NCI-H226 (cell line): Measurements from ENCODE around the gene EGR2.
"Not testable (repeated sequence)": the region's sequence is repeated elsewhere in the genome, so short reads cannot be mapped to it uniquely, and the experiment has no call there.

Experiments
- DNase-seq: peaks from one replicate; pipeline ENCODE4 v3.0.0-alpha.2; 2015

The EGR2 gene

DNA sequence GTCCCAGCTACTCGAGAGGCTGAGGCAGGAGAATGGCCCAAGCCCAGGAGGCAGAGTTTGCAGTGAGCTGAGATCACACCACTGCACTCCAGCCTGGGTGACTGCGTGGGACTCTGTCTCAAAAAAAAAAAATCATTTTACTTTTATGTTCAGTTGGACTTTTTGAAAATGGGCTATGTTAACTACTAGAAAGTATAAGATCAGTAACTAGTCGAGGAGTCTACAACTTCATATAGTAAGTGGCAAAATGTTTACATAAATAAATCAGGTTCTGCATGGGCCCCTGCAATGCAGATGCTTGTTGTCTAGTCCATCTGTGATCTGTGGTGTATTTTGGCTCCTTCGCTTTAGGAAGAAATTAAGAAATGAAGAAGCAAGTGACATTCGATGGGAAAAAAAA, 23.9 kb downstream of the EGR2 start:
- DNase-seq, result no peak

DNA sequence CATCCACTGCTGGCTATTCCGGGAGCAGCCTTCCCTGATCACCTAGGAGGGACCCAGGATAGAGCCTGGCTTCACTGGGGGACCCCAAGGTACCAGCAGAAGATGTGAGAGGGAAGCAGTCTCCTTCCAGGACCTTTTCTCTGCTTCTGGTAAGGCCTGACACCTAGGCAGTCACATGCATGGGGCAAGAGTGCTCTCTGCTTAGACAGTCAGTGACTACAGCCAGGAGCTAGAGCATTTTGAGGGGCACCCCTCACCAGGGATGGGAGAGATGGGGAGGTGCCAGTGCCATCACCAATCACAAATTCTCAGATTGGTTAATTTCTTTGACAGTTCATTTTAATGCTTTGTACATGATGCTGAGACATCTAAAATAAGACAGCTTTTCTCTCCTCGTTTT, 25.6 kb downstream of the EGR2 start:
- DNase-seq, result no peak

DNA sequence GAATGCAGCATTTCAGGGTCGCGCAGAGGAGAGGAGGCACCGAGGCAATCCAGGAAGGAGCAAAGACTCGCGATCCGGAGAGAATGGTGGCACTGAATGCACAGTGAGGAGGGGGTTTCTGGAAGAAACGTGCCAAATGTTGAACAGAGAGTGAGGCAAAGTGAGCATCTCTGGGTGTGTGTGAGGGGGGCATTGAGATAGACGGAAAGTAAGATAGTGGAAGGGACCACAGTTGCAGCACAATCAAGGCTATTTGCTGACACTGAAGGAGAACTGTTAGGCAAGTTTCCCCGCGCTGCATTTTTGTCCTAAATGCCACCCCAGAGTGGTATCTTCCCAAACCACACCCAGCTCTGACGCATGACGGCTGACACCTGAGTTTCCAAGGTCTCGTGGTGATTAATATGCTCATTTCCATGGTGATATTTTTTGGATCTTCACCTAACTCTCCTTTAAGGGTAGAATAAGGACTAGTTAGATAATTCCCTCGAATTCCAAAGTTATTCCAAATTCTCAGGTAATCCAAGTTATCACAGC, 26.1 kb downstream of the EGR2 start:
- DNase-seq, result no peak

DNA sequence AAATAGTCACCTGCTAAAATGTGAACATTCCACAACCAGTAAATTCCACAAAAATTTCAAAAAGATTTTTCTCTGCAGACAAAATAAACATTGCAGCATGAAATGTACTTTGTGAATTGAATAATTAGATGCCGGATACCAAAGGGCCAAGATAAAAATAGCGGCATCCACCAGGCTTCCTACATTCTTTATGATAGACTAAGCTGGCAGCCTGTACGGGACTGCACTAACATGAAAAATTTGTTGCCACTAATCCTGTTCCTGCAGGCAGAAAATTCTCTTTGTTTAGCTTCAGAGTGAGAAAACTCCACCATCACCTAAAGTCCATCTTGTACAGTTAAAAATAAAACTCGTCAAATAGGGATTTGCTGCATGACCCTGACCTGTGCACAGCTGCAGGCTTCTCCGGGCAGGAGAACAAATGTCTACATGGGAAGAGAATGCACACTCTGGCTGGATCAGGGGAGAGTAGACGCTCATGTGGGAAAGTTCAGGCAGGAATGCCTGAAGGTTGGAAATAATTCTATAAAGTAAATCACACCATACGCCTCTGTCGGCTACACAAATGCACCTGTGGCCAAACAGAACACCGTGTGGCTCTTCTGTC, 27.2 kb downstream of the EGR2 start:
- no peak for DNase-seq

DNA sequence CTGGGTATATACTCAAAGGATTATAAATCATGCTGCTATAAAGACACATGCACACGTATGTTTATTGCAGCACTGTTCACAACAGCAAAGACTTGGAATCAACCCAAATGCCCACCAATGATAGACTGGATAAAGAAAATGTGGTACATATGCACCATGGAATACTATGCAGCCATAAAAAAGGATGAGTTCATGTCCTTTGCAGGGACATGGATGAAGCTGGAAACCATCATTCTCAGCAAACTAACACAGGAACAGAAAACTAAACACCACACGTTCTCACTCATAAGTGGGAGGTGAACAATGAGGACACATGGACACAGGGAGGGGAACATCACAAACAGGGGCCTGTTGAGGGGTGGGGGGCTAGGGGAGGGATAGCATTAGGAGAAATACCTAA, 27.9 kb downstream of the EGR2 start:
- not testable (repeated sequence) for DNase-seq

DNA sequence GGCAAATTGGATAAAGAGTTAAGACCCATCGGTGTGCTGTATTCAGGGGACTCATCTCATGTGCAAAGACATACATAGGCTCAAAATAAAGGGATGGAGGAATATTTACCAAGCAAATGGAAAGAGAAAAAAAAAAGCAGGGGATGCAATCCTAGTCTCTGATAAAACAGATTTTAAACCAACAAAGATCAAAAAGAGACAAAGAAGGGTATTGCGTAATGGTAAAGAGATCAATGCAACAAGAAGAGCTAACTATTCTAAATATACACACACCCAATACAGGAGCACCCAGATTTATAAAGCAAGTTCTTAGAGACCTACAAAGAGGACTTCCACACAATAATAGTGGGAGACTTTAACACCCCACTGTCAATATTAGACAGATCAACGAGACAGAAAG, 31.6 kb downstream of the EGR2 start:
- not testable (repeated sequence) for DNase-seq

DNA sequence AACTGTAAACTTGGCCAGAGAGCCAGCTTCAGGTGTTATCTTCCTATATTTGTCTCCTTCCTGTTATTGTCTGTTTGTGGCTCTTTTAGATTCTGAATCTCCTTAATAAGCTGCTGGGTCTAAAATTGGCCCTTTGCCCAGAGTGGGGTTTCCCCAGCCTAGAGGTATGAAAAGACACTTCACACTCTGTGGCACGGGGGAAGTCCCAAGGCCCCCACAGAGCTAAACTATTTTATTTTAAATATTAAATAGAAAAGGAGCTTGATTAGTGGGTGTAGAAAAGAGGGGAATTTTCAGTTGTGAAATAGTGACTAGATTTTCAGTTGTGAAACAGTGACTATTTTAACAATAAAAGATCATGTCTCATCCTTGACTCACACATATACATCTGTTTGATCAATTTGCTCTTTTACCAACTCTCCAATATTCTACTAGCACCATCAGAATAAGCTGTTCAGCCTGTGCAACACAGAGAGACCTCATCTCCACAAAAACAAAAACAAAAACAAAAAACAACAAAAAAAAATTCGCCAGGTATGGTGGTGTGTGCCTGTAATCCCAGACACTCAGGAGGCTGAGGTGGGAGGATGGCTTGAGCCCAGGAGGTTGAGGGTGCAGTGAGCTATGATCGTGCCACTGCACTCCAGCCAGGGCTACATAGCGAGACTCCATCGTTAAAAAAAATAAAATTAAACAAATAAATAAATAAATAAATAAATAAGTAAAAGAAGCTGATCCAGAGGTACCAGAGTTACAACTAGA, 36.5 kb downstream of the EGR2 start:
- peak; percentile 45 for DNase-seq

DNA sequence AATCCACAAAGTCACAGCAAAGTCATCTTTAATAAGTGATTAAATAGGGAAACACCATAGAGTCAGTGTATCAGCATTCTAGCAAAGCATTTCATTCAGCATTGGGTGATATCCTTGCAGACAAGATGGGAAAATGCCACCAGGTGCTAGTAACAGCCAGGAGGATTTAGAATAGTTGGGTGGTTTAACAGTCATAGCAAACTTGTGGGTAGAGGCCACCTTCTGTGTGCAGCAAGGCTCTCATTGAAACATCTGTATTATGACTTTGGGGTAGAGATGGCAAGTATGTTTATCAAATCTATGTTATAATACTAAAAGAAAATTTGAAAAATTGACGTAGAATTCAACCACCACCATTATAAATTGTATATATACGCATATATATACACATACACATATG, 38.0 kb downstream of the EGR2 start:
- DNase-seq, result no peak

DNA sequence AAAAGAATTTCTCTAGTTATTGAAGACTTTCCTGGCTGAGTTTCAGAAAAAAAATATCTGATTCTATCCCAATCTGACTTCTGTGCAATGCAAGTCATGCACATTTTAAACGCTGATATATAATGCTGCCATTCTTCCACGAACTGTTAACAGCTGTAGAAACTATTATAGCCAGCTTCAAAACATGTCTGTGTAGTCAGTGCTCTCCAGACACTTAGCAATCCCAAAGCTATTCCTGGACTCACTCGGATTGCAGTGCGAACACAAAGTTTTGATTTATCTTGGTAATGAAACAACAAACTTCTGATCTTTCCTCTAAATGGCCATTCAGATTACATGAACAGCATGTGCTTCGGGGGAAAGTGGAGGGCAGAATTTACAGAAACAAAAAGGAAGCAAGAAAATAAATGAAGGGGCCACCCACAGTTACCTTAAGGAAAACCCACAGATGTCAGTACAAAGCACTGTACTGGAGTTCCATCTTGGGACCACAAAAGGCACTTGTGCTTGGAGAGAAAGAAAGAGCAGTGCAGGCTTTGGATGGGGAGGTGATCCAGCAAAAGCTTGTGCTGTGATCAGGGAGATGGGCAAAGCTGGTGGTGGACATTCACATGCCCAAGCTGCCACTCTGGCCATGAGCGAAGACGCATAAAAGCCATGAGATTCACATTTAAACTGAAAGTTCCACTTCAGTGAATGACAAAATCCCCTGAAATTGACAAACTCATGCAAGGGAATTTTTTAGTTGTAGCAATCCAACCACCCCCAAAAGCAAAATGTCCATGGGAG, 43.8 kb downstream of the EGR2 start:
- DNase-seq, result no peak

DNA sequence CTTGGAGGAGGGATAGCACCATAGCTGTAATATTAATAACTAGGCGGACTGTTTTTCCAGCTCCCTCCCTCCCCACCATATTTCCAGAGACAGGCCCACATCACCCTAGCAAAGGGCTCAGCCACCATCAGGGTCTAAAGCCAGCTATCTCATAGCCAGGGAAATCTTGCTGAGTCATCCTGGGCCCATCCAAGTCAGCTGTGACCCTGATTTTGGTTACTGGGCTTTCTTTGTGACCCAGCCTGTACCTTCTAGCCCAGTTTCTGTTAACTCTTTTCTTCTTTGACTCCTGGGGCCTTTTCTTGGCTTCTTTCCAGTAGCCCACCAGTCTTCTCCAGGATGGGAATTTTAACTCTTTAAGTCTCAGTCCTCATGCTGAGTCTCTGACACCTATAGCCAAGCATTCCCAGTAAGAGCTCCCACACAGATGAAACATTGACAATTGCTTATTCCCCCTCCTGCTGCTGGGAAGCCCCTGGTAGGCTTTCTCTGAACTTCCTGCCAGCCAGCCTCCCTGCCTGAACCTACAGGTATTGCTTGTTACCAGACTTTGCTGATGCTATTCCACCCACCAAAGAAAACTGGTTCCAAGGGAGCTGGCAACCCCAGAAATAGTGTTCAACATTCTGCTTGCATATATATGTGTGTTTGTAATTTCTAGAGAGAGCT, 46.5 kb downstream of the EGR2 start:
- no peak for DNase-seq

DNA sequence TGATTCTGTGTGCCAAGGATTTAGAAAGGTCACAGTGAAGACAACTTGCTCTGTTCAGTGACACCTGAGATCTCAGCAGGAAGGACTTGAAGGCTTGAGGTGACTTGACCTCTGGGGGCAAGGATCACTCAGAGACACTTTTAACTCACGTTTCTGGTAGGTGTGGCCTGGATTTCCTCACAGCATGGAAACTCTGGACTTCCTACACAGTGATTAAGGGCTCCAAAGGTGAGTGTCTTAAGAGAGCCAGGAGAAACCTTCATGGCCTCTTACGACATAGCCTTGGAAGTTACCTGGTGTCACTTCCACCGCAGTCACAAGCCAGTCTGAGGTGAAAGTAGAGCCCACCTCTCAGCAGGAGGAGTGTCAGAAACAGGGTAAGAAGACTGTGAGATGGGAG, 49.8 kb downstream of the EGR2 start:
- no peak for DNase-seq

DNA sequence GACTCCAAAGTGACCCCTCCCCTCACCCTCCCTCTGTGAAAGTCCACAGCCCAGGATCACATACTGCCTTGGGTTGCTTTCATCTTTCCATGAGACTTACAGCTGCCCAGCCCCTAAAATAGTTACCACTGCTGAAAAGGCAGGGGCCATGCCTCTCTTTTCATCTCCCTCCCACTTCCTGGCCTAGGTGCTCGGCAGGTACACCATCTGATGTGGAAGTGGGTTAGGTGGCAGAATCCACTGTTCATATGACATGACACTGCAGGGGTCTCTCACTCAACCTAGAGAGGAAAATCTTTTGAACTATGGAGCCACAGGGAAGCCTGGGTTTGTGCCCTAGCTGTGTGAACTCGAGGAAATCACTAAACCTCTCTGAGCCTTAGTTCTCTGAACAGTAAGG, 50.4 kb downstream of the EGR2 start:
- no peak for DNase-seq

DNA sequence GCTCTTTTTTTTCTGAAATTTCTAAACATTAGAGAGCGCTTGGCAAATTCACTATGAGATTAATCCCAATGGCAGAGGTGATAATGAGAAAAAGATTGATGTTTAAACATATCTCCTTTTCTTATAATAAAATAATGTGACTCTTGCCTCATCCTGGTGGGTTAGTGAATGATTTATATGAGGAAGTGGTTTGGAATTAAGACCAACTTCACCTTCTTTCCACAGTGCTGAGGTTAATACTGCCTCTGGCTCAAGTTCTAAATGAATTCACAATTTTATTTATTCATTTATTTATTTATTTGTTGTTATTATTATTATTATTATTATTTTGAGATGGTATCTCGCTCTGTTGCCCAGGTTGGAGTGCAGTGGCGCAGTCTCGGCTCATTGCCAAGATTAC, 52.2 kb downstream of the EGR2 start:
- DNase-seq, result no peak

DNA sequence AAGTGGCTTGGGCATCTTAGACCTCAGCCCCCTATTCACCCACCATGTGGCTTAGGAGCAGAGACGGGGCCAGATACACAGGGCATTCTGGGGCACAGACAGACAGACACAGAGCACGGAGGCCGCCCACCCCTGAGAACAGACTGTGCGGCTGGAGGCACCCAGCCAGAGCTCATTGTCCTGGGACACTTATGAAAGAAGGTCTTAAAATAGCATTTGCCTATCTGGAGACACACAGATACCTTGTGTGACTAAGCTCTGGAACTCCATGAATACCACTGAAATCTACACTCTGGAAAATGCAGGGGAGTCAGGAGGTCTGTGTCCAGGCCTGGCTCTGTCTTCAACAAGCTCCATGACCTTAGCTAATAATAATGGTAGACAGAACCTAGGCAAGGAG, 53.0 kb downstream of the EGR2 start:
- no peak for DNase-seq
